Measurements from ENCODE around the gene RNF207. TPM values are rescaled to one million over a fixed set of nuclear protein-coding genes. Genes with fewer than 3 reads are reported as not detected.

RNF207 gene
- total and polyA plus RNA-seq, 10 of the 15 experiments (the other 5 are each of a cell fraction or from before 2014, with no cell fraction given): 1.7 to 36.4 (median 13.1) TPM

DNA sequence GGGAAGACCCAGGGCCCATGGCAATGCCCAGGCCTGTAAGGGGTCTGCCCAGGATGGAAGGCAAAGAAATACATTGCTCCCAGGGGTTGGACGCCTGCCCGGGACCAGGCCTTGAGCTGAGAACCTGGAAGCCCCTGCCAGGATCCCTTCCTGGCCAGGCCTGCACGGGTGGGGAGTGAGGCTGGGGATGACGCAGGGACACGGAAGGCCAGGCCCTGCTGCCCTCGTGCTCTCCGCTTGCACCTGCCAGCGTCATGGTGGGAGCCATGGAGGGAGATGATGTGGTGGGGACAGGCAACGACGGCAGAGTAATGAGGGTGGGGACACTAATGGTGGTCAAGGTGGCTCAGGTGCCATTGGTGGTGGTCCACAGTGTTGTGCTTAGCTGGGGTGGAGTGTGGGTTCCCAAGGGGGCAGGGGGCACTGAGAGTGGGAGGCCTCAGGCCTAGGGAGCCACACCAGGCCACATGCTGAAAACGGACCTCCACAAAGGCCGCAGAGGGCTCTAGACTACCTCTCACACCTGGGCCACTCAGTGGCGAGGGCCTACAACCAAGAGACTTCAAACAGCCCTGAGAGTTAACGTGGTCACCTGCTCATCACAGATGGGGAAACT lies 42.4 kb downstream of the RNF207 start:
- Histone ChIP-seq H3K36me3 (ENCODE audit: control insufficient read depth in 2 of 2, insufficient read depth in 2 of 2, low read length in 1 of 2) (no peaks in the 10 kb centered on the region), H3K4me1 (ENCODE audit: control insufficient read depth, insufficient read depth, low read length) (peaks cover 5% of the 10 kb centered on the region), H3K27ac (ENCODE audit: control insufficient read depth, insufficient read depth) (no peak overlapping the region), H2AFZ (ENCODE audit: control insufficient read depth, low read depth, low read length) (no peak overlapping the region), H3K79me2 (ENCODE audit: control insufficient read depth, insufficient read depth, low read length) (no peaks in the 10 kb centered on the region), H3K4me3 (no peak overlapping the region), H3K9ac (ENCODE audit: control insufficient read depth, insufficient read depth, low read length) (no peak overlapping the region), H3K27me3 (replicated peaks in 1 of 2; ENCODE audit: control insufficient read depth in 2 of 2, insufficient read depth in 2 of 2, low read length in 1 of 2) (peaks cover 7 to 19% of the 10 kb centered on the region in 2 experiments; a peak in 3 of 4 replicates), H4K20me1 (ENCODE audit: control insufficient read depth, insufficient read depth) (no peaks in the 10 kb centered on the region), H3K4me2 (ENCODE audit: control insufficient read depth, insufficient read depth) (no peak overlapping the region), H3K9me3 (replicated peaks; ENCODE audit: control insufficient read depth, insufficient read depth, low read length) (no peaks in the 10 kb centered on the region)
- ChIA-PET SMC1A (ENCODE audit: uncharacterized antibody, unreplicated experiment) (interaction anchor here (0.8 to 3.0 kb wide), 6 partner anchors 10 to 190 kb away, joined by 3 to 9 read pairs (median 4); no protein-coding TSS in a partner anchor), CTCF (interaction anchor here (0.6 to 5.2 kb wide), 14 partner anchors 10 to 190 kb away, joined by 3 to 47 read pairs (median 12); partner anchors contain the start of genes ICMT and RNF207), RAD21 (ENCODE audit: unreplicated experiment) (interaction anchor here (1.0 to 4.0 kb wide), 4 partner anchors 30 to 154 kb away, joined by 3 to 32 read pairs (median 9); no protein-coding TSS in a partner anchor), POLR2A (no interaction called here)
- TF ChIP-seq IKZF1 (conservative IDR thresholded peaks at IDR 0.05) (no peak), FOXK2 (IDR thresholded peaks at IDR 0.05) (no peak), MTA3 (IDR thresholded peaks at IDR 0.05; ENCODE audit: borderline replicate concordance, low read length) (no peak), ZZZ3 (IDR thresholded peaks at IDR 0.05; ENCODE audit: control insufficient read depth, insufficient read length, low read depth) (no peak), BCL11A (IDR thresholded peaks at IDR 0.05; ENCODE audit: low read depth, low read length) (no peak), CREM (IDR thresholded peaks at IDR 0.05; ENCODE audit: low read depth) (no peak), RBBP5 (conservative IDR thresholded peaks at IDR 0.05) (no peak), ZNF384 (IDR thresholded peaks at IDR 0.05; ENCODE audit: borderline replicate concordance, low read depth, low read length) (no peak)
- TF ChIP-seq, protein P1, sequence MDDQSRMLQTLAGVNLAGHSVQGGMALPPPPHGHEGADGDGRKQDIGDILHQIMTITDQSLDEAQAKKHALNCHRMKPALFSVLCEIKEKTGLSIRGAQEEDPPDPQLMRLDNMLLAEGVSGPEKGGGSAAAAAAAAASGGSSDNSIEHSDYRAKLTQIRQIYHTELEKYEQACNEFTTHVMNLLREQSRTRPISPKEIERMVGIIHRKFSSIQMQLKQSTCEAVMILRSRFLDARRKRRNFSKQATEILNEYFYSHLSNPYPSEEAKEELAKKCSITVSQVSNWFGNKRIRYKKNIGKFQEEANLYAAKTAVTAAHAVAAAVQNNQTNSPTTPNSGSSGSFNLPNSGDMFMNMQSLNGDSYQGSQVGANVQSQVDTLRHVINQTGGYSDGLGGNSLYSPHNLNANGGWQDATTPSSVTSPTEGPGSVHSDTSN (IDR thresholded peaks at IDR 0.05; ENCODE audit: insufficient replicate concordance, low read depth, low read length): no peak
- TF ChIP-seq, protein P2, sequence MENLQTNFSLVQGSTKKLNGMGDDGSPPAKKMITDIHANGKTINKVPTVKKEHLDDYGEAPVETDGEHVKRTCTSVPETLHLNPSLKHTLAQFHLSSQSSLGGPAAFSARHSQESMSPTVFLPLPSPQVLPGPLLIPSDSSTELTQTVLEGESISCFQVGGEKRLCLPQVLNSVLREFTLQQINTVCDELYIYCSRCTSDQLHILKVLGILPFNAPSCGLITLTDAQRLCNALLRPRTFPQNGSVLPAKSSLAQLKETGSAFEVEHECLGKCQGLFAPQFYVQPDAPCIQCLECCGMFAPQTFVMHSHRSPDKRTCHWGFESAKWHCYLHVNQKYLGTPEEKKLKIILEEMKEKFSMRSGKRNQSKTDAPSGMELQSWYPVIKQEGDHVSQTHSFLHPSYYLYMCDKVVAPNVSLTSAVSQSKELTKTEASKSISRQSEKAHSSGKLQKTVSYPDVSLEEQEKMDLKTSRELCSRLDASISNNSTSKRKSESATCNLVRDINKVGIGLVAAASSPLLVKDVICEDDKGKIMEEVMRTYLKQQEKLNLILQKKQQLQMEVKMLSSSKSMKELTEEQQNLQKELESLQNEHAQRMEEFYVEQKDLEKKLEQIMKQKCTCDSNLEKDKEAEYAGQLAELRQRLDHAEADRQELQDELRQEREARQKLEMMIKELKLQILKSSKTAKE (IDR thresholded peaks at IDR 0.05; ENCODE audit: low read depth, poor library complexity, severe bottlenecking): no peak
- TF ChIP-seq, protein P3, sequence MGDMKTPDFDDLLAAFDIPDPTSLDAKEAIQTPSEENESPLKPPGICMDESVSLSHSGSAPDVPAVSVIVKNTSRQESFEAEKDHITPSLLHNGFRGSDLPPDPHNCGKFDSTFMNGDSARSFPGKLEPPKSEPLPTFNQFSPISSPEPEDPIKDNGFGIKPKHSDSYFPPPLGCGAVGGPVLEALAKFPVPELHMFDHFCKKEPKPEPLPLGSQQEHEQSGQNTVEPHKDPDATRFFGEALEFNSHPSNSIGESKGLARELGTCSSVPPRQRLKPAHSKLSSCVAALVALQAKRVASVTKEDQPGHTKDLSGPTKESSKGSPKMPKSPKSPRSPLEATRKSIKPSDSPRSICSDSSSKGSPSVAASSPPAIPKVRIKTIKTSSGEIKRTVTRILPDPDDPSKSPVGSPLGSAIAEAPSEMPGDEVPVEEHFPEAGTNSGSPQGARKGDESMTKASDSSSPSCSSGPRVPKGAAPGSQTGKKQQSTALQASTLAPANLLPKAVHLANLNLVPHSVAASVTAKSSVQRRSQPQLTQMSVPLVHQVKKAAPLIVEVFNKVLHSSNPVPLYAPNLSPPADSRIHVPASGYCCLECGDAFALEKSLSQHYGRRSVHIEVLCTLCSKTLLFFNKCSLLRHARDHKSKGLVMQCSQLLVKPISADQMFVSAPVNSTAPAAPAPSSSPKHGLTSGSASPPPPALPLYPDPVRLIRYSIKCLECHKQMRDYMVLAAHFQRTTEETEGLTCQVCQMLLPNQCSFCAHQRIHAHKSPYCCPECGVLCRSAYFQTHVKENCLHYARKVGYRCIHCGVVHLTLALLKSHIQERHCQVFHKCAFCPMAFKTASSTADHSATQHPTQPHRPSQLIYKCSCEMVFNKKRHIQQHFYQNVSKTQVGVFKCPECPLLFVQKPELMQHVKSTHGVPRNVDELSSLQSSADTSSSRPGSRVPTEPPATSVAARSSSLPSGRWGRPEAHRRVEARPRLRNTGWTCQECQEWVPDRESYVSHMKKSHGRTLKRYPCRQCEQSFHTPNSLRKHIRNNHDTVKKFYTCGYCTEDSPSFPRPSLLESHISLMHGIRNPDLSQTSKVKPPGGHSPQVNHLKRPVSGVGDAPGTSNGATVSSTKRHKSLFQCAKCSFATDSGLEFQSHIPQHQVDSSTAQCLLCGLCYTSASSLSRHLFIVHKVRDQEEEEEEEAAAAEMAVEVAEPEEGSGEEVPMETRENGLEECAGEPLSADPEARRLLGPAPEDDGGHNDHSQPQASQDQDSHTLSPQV (IDR thresholded peaks at IDR 0.05): no peak
- TF ChIP-seq, protein P4, sequence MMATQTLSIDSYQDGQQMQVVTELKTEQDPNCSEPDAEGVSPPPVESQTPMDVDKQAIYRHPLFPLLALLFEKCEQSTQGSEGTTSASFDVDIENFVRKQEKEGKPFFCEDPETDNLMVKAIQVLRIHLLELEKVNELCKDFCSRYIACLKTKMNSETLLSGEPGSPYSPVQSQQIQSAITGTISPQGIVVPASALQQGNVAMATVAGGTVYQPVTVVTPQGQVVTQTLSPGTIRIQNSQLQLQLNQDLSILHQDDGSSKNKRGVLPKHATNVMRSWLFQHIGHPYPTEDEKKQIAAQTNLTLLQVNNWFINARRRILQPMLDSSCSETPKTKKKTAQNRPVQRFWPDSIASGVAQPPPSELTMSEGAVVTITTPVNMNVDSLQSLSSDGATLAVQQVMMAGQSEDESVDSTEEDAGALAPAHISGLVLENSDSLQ (IDR thresholded peaks at IDR 0.05): no peak
- TF ChIP-seq, protein P5, sequence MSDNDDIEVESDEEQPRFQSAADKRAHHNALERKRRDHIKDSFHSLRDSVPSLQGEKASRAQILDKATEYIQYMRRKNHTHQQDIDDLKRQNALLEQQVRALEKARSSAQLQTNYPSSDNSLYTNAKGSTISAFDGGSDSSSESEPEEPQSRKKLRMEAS (IDR thresholded peaks at IDR 0.05; ENCODE audit: low read depth, low read length): no peak
- no peak for DNase-seq (ENCODE audit: low read depth, low spot score)
- intact Hi-C loops (cut with micrococcal nuclease; ENCODE audit: unreplicated experiment) (no loop called here), in situ Hi-C loops (cut with MboI) (loop anchor here (5.0 kb wide), 1 partner anchor 99 kb away; no protein-coding TSS in a partner anchor)
- 54% methylated on average over 14 of the region's 14 CpGs for WGBS (ENCODE audit: insufficient coverage, insufficient replicate concordance, low lambda C conversion rate, missing lambda C conversion rate)
- no TSS peak for BruUV-seq (replicated peaks)
- no peak for ATAC-seq
- FAIRE-seq: no peak

Data from GM12878 (cell line).